ENCODE results near the gene TUBB2B. TPM values are rescaled to one million over a fixed set of nuclear protein-coding genes. Genes with fewer than 3 reads are reported as not detected.

The TUBB2B gene
- total and polyA plus RNA-seq, 9 of the 15 experiments (the other 6 are each of a cell fraction or from before 2014, with no cell fraction given): 0.11 to 9.7 (median 4.6) TPM

DNA sequence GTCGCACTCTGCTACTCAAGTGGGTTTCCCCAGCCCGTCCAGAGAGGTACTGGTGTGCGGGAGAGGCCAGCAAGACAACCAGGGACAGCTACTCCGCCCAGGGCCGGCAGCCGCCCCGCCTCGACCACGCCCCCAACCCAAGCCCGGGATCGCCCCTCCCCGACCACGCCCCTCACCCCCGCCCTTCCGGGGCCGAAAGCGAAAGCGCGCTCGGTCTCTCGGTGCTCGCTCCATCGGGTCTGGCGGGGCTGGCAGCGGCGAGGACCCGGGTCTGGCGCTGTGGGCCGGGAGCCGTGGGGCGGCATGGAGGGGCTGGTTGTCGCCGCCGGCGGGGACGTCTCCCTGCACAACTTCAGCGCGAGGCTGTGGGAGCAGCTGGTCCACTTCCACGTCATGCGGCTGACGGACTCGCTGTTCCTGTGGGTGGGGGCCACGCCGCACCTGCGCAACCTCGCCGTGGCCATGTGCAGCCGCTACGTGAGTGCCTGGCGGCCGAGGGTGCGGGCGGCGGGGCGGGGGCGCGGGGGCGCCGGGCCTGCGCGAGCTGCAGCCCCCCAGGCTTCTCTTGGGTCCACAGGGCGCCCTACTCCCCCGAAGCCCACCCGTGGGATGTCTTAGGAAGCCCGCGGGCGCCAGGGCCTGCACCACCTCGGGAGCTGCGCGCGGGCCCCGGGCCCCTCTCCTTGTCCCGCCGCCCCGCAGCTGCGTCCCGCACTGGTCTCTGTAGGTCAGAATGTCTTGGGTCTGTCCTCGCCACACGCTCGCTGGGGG is 31.5 kb upstream of the TUBB2B start, which contains the start of gene PSMG4 (continued):
- TF ChIP-seq, protein P1, sequence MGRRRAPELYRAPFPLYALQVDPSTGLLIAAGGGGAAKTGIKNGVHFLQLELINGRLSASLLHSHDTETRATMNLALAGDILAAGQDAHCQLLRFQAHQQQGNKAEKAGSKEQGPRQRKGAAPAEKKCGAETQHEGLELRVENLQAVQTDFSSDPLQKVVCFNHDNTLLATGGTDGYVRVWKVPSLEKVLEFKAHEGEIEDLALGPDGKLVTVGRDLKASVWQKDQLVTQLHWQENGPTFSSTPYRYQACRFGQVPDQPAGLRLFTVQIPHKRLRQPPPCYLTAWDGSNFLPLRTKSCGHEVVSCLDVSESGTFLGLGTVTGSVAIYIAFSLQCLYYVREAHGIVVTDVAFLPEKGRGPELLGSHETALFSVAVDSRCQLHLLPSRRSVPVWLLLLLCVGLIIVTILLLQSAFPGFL (CRISPR knock-in tag; IDR thresholded peaks at IDR 0.05): no peak
- TF ChIP-seq, protein P2, sequence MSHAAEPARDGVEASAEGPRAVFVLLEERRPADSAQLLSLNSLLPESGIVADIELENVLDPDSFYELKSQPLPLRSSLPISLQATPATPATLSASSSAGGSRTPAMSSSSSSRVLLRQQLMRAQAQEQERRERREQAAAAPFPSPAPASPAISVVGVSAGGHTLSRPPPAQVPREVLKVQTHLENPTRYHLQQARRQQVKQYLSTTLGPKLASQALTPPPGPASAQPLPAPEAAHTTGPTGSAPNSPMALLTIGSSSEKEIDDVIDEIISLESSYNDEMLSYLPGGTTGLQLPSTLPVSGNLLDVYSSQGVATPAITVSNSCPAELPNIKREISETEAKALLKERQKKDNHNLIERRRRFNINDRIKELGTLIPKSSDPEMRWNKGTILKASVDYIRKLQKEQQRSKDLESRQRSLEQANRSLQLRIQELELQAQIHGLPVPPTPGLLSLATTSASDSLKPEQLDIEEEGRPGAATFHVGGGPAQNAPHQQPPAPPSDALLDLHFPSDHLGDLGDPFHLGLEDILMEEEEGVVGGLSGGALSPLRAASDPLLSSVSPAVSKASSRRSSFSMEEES (CRISPR knock-in tag; IDR thresholded peaks at IDR 0.05): no peak
- TF ChIP-seq ESRRA (IDR thresholded peaks at IDR 0.05; ENCODE audit: borderline replicate concordance, low read depth) (peak; percentile 45; the same call in 1 of the 2 replicates), ILF3 (IDR thresholded peaks at IDR 0.05; ENCODE audit: borderline replicate concordance) (no peak), ZNF12 (CRISPR knock-in tag; IDR thresholded peaks at IDR 0.05) (0 out of 2 replicates have a peak, but pooled peaks have one; percentile 33), NUFIP1 (IDR thresholded peaks at IDR 0.05; ENCODE audit: partially characterized antibody) (no peak), PHF8 (IDR thresholded peaks at IDR 0.05; ENCODE audit: borderline replicate concordance, low read length) (peak; percentile 88; the same call in 1 of the 2 replicates), FOXP1 (CRISPR knock-in tag; IDR thresholded peaks at IDR 0.05) (peak; percentile 88), HSF4 (CRISPR knock-in tag; IDR thresholded peaks at IDR 0.05; ENCODE audit: borderline replicate concordance) (no peak), SIN3B (IDR thresholded peaks at IDR 0.05; ENCODE audit: low read depth) (peak; percentile 60; the same call in 1 of the 2 replicates), SMARCE1 (IDR thresholded peaks at IDR 0.05) (no peak), RBBP5 (IDR thresholded peaks at IDR 0.05; ENCODE audit: borderline replicate concordance, insufficient read depth, low read length, poor library complexity, severe bottlenecking) (peak; percentile 100), SRSF7 (optimal IDR thresholded peaks at IDR 0.05; ENCODE audit: low read depth, low read length) (no peak), ZNF778 (CRISPR knock-in tag; IDR thresholded peaks at IDR 0.05) (no peak), ZBTB8A (IDR thresholded peaks at IDR 0.05; ENCODE audit: partially characterized antibody) (no peak), ZNF24 (IDR thresholded peaks at IDR 0.05) (no peak), MAFG (tag; conservative IDR thresholded peaks at IDR 0.05) (no peak), ELF2 (CRISPR knock-in tag; IDR thresholded peaks at IDR 0.05) (no peak), FOXJ3 (CRISPR knock-in tag; IDR thresholded peaks at IDR 0.05) (no peak), POLR3A (IDR thresholded peaks at IDR 0.05; ENCODE audit: borderline replicate concordance, extremely low read depth, insufficient read depth, insufficient read length) (no peak)
- TF ChIP-seq, protein P3, sequence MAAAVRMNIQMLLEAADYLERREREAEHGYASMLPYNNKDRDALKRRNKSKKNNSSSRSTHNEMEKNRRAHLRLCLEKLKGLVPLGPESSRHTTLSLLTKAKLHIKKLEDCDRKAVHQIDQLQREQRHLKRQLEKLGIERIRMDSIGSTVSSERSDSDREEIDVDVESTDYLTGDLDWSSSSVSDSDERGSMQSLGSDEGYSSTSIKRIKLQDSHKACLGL (CRISPR knock-in tag; IDR thresholded peaks at IDR 0.05; ENCODE audit: borderline replicate concordance, poor library complexity, severe bottlenecking): peak; percentile 62
- TF ChIP-seq, protein P4, sequence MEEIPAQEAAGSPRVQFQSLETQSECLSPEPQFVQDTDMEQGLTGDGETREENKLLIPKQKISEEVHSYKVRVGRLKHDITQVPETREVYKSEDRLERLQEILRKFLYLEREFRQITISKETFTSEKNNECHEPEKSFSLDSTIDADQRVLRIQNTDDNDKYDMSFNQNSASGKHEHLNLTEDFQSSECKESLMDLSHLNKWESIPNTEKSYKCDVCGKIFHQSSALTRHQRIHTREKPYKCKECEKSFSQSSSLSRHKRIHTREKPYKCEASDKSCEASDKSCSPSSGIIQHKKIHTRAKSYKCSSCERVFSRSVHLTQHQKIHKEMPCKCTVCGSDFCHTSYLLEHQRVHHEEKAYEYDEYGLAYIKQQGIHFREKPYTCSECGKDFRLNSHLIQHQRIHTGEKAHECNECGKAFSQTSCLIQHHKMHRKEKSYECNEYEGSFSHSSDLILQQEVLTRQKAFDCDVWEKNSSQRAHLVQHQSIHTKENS (CRISPR knock-in tag; IDR thresholded peaks at IDR 0.05): no peak
- TF ChIP-seq, protein P5, sequence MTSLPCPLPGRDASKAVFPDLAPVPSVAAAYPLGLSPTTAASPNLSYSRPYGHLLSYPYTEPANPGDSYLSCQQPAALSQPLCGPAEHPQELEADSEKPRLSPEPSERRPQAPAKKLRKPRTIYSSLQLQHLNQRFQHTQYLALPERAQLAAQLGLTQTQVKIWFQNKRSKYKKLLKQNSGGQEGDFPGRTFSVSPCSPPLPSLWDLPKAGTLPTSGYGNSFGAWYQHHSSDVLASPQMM (CRISPR knock-in tag; IDR thresholded peaks at IDR 0.05): no peak
